HepG2 (cell line): ENCODE data around the gene ARG1. TPM values are rescaled to one million over a fixed set of nuclear protein-coding genes. Genes with fewer than 3 reads are reported as not detected.

Experiments used
- ATAC-seq: fragments of 200-7000 bp; cut with Tn5 transposase; 3 replicates; pipeline ENCODE4 v1.9.1; 2020; ENCODE audit warnings: mild to moderate bottlenecking, moderate library complexity
- BruUV-seq: library from RNA; stranded (reverse); fragments of 400-500 nt; replicated peaks from 2 replicates; lab custom pipeline; 2021; lab: Mats Ljungman, UMichigan
- CTCF ChIA-PET: fragments of 300-600 bp; formaldehyde crosslinking; extraction: SDS; loops from one replicate; lab custom pipeline; 2021; ENCODE audit warnings: low total read pairs, inconsistent platforms, low intra/inter-chr PET ratio; lab: Yijun Ruan, JAX
- POLR2A ChIA-PET: fragments of 350-600 bp; sonication (Branson Sonifier 250); formaldehyde crosslinking; loops from one replicate; lab custom pipeline; 2020; ENCODE audit warnings: antibody characterized with exemption, inconsistent platforms; lab: Yijun Ruan, JAX
- DNase-seq: peaks from one replicate; pipeline ENCODE4 v3.0.0-alpha.2; 2015; ENCODE audit warnings: low spot score
- FAIRE-seq: peaks from 3 replicates; lab custom pipeline; 2011; peaks lifted over from hg19 to GRCh38; lab: Jason Lieb, UNC
- H2AFZ ChIP-seq: one replicate; pipeline ENCODE4 v1.6.1; 2011; ENCODE audit warnings: low read length, inconsistent platforms
- H3K27ac ChIP-seq: fragments of 300-600 bp; 3 replicates; pipeline ENCODE4 v1.8.0; 2011; ENCODE audit warnings: mixed run types, mild to moderate bottlenecking, mixed read lengths, low read length, inconsistent platforms; ENCODE audit not compliant: insufficient read depth; ENCODE audit errors: extremely low read length
- H3K27me3 ChIP-seq, 2 experiments: fragments of 200-600 bp in 1 of 2; 2 replicates in 1 of 2; 3 replicates in 1 of 2; pipeline versions ENCODE4 v1.6.0 to v1.8.0; 2011; ENCODE audit warnings: low read length in 2 of 2, mild to moderate bottlenecking in 2 of 2, moderate library complexity in 2 of 2, inconsistent platforms in 1 of 2; ENCODE audit not compliant: insufficient read depth in 2 of 2, control insufficient read depth in 1 of 2
- H3K36me3 ChIP-seq, 2 experiments: fragments of 200-600 bp in 1 of 2; replicated peaks in 1 of 2; 2 replicates in 1 of 2; 3 replicates in 1 of 2; pipeline versions ENCODE4 v1.5.1 to v1.8.0; 2011; ENCODE audit warnings: low read length in 2 of 2, inconsistent platforms in 1 of 2; ENCODE audit not compliant: insufficient read depth in 2 of 2, control insufficient read depth in 1 of 2
- H3K4me1 ChIP-seq: 2 replicates; pipeline ENCODE4 v1.5.1; 2012; ENCODE audit warnings: low read length, inconsistent platforms; ENCODE audit not compliant: insufficient read depth
- H3K4me2 ChIP-seq: 2 replicates; pipeline ENCODE4 v1.6.0; 2011; ENCODE audit warnings: low read depth, low read length, inconsistent platforms
- H3K4me3 ChIP-seq, 3 experiments: fragments of 200-600 bp in 1 of 3; sonication (generic), shearing (Covaris generic) in 1 of 3; replicated peaks in 1 of 3; 2 replicates each; pipeline ENCODE4 v1.5.1; 2011 to 2016; ENCODE audit warnings: low read length in 3 of 3, inconsistent platforms in 2 of 3, low read depth in 2 of 3, mild to moderate bottlenecking in 2 of 3, control low read depth in 1 of 3, mixed read lengths in 1 of 3; ENCODE audit not compliant: insufficient read depth in 1 of 3
- H3K79me2 ChIP-seq: one replicate; pipeline ENCODE4 v1.6.1; 2011; ENCODE audit warnings: low read length, inconsistent platforms; ENCODE audit not compliant: insufficient read depth
- H3K9ac ChIP-seq: 2 replicates; pipeline ENCODE4 v1.6.0; 2011; ENCODE audit warnings: mild to moderate bottlenecking, low read depth, low read length, inconsistent platforms; ENCODE audit not compliant: insufficient read depth
- H3K9me3 ChIP-seq: 2 replicates; pipeline ENCODE4 v1.5.1; 2012; ENCODE audit warnings: mild to moderate bottlenecking, low read length
- H4K20me1 ChIP-seq: 2 replicates; pipeline ENCODE4 v1.6.0; 2011; ENCODE audit warnings: inconsistent platforms, mild to moderate bottlenecking, low read length, moderate library complexity; ENCODE audit not compliant: insufficient read depth
- CEBPB ChIP-seq: IDR thresholded peaks from 2 replicates; pipeline ENCODE4 v1.6.1; 2011; ENCODE audit warnings: low read depth, low read length, improper control_type of control experiment, borderline replicate concordance
- ETV5 ChIP-seq: IDR thresholded peaks from 2 replicates; pipeline ENCODE4 v1.6.1; 2018; ENCODE audit warnings: missing biosample characterization, missing genetic modification reagents, inconsistent platforms, borderline replicate concordance
- MAFK ChIP-seq, 2 experiments: IDR thresholded peaks in 1 of 2; conservative IDR thresholded peaks in 1 of 2; 2 replicates each; pipeline ENCODE4 v1.6.1; 2011; ENCODE audit warnings: improper control_type of control experiment in 2 of 2, low read length in 2 of 2
- NCOA1 ChIP-seq: sonication (generic); formaldehyde crosslinking; IDR thresholded peaks from 2 replicates; pipeline ENCODE4 v1.9.0; 2021; ENCODE audit warnings: missing genetic modification reagents
- SATB2 ChIP-seq: sonication (generic); formaldehyde crosslinking; IDR thresholded peaks from 2 replicates; pipeline ENCODE4 v1.5.0; 2020; ENCODE audit warnings: missing genetic modification reagents
- WIZ ChIP-seq: sonication (generic); formaldehyde crosslinking; IDR thresholded peaks from 2 replicates; pipeline ENCODE4 v1.5.1; 2020; ENCODE audit warnings: mild to moderate bottlenecking, missing genetic modification reagents
- ZFP1 ChIP-seq: IDR thresholded peaks from 2 replicates; pipeline ENCODE4 v1.6.1; 2016
- ZFP37 ChIP-seq: sonication (generic); formaldehyde crosslinking; IDR thresholded peaks from 2 replicates; pipeline ENCODE4 v1.4.0; 2020; ENCODE audit warnings: missing genetic modification reagents, borderline replicate concordance
- ZNF30 ChIP-seq: sonication (generic); formaldehyde crosslinking; IDR thresholded peaks from 2 replicates; pipeline ENCODE4 v1.5.0; 2020; ENCODE audit warnings: mild to moderate bottlenecking, missing genetic modification reagents
- ZNF598 ChIP-seq: sonication (generic); formaldehyde crosslinking; IDR thresholded peaks from 2 replicates; pipeline ENCODE4 v1.5.1; 2020; ENCODE audit warnings: mild to moderate bottlenecking, missing genetic modification reagents, borderline replicate concordance
- ZSCAN9 ChIP-seq: IDR thresholded peaks from 2 replicates; pipeline ENCODE4 v1.6.1; 2016; ENCODE audit warnings: borderline replicate concordance
- WGBS: methylation state at CpG from one replicate; pipeline ENCODE4 v1.1.6; 2017; ENCODE audit warnings: low lambda C conversion rate; 5-methylcytosine and 5-hydroxymethylcytosine counted together
- in situ Hi-C: cut with HindIII; loops from 2 replicates; pipeline ENCODE4 v1.10.0; 2017; ENCODE audit warnings: low pct_unique_long_range_greater_than_20kb; ENCODE audit not compliant: extremely low pct_ligation_motif_present
- intact Hi-C: fragments of 100-400 bp; cut with micrococcal nuclease; formaldehyde crosslinking; loops from one replicate; pipeline ENCODE4 v1.10.0; 2022; ENCODE audit not compliant: unreplicated experiment
- polyA plus RNA-seq, 8 experiments: library from polyadenylated mRNA; depleted of rRNA in 3 of 8; stranded (reverse) in 7 of 8; unstranded in 1 of 8; fragments of >200 nt; fragmentation: Illumina TruSeq in 4 of 8; extraction: Trizol in 4 of 8; gene quantifications; 2 replicates each; pipeline versions ENCODE4 v1.2.1 to v1.2.3, GENCODE V29; 2011 to 2016; ENCODE audit warnings: low read depth in 4 of 8, missing spikeins in 1 of 8, mixed read lengths in 1 of 8; ENCODE audit not compliant: insufficient read depth in 1 of 8
- total RNA-seq, 5 experiments: library from RNA; depleted of rRNA; stranded (reverse); fragments of >200 nt; fragmentation: Illumina TruSeq; extraction: Trizol; gene quantifications; 2 replicates each; pipeline ENCODE4 v1.2.3, GENCODE V29; 2016; ENCODE audit warnings: low read depth in 1 of 5
- TF ChIP-seq, protein P1 (sequence below): sonication (generic); formaldehyde crosslinking; IDR thresholded peaks from 2 replicates; pipeline ENCODE4 v1.5.0; 2020; ENCODE audit warnings: missing genetic modification reagents
- TF ChIP-seq, protein P2 (sequence below): fragments of 450-650 bp; IDR thresholded peaks from 2 replicates; pipeline ENCODE4 v1.6.1; 2016

Gene ARG1
- total and polyA plus RNA-seq, 2 of the 13 experiments (the other 11 are each of a cell fraction or from before 2014, with no cell fraction given) = 2.2 to 11.2 TPM

DNA sequence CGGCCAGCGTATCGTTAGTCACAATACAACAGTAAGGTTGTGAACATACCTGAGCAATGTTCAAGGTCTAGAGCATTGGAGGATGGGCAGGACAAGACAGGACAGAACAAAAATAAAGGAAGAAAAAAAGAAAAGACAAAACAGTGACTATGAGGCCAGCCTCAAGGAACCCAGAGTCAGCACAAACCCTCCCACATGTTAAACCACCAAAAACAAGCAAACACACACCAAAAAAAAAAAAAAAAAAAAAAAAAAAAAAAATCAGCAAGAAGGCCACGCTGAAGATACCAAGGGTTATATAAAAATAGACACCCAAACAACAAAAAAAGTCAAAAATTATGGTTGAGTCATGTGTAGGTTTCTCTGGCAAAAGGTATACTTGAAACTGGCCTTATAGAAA lies 42.2 kb downstream of the ARG1 start:
- H3K4me3 ChIP-seq = no peak overlapping the region
- intact Hi-C loops = no loop called here
- in situ Hi-C loops = no loop called here
- 99% methylated on average over 4 of the region's 4 CpGs for WGBS
- H3K4me2 ChIP-seq = no peak overlapping the region
- FAIRE-seq (no peak), ATAC-seq (no peak), DNase-seq (no peak)
- no peaks in the 10 kb centered on the region for H3K9me3 ChIP-seq
- no peak overlapping the region for H3K9ac ChIP-seq
- ChIA-PET POLR2A (no interaction called here), CTCF (no interaction called here)
- peaks cover 17 to 86% of the 10 kb centered on the region in 2 experiments for H3K36me3 ChIP-seq
- no TSS peak for BruUV-seq
- no peaks in the 10 kb centered on the region for H4K20me1 ChIP-seq
- H3K4me1 ChIP-seq = no peaks in the 10 kb centered on the region
- no peaks in the 10 kb centered on the region for H3K79me2 ChIP-seq
- no peaks in the 10 kb centered on the region for H3K27me3 ChIP-seq
- no peak overlapping the region for H2AFZ ChIP-seq
- TF ChIP-seq ZFP1 (CRISPR knock-in tag) (no peak), ZNF598 (CRISPR knock-in tag) (no peak), SATB2 (CRISPR knock-in tag) (no peak), NCOA1 (CRISPR knock-in tag) (no peak), ZNF30 (CRISPR knock-in tag) (no peak), MAFK (conservative IDR thresholded peaks at IDR 0.05 in 1 of 2, IDR thresholded peaks at IDR 0.05 in 1 of 2; ENCODE audit: low read length in 2 of 2) (no peak), ZFP37 (CRISPR knock-in tag) (no peak), ZSCAN9 (no peak), WIZ (CRISPR knock-in tag) (no peak), ETV5 (CRISPR knock-in tag) (no peak), CEBPB (no peak)
- TF ChIP-seq, protein P1, sequence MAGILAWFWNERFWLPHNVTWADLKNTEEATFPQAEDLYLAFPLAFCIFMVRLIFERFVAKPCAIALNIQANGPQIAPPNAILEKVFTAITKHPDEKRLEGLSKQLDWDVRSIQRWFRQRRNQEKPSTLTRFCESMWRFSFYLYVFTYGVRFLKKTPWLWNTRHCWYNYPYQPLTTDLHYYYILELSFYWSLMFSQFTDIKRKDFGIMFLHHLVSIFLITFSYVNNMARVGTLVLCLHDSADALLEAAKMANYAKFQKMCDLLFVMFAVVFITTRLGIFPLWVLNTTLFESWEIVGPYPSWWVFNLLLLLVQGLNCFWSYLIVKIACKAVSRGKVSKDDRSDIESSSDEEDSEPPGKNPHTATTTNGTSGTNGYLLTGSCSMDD (CRISPR knock-in tag) = no peak
- TF ChIP-seq, protein P2, sequence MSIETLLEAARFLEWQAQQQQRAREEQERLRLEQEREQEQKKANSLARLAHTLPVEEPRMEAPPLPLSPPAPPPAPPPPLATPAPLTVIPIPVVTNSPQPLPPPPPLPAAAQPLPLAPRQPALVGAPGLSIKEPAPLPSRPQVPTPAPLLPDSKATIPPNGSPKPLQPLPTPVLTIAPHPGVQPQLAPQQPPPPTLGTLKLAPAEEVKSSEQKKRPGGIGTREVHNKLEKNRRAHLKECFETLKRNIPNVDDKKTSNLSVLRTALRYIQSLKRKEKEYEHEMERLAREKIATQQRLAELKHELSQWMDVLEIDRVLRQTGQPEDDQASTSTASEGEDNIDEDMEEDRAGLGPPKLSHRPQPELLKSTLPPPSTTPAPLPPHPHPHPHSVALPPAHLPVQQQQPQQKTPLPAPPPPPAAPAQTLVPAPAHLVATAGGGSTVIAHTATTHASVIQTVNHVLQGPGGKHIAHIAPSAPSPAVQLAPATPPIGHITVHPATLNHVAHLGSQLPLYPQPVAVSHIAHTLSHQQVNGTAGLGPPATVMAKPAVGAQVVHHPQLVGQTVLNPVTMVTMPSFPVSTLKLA = no peak
- no peak overlapping the region for H3K27ac ChIP-seq
